ENCODE data around the gene DUSP3. TPM values are rescaled to one million over a fixed set of nuclear protein-coding genes. Genes with fewer than 3 reads are reported as not detected.

The DUSP3 gene
- total and polyA plus RNA-seq, 4 experiments from 2014 or later = 5.8 to 13.1 (median 9.1) TPM

DNA sequence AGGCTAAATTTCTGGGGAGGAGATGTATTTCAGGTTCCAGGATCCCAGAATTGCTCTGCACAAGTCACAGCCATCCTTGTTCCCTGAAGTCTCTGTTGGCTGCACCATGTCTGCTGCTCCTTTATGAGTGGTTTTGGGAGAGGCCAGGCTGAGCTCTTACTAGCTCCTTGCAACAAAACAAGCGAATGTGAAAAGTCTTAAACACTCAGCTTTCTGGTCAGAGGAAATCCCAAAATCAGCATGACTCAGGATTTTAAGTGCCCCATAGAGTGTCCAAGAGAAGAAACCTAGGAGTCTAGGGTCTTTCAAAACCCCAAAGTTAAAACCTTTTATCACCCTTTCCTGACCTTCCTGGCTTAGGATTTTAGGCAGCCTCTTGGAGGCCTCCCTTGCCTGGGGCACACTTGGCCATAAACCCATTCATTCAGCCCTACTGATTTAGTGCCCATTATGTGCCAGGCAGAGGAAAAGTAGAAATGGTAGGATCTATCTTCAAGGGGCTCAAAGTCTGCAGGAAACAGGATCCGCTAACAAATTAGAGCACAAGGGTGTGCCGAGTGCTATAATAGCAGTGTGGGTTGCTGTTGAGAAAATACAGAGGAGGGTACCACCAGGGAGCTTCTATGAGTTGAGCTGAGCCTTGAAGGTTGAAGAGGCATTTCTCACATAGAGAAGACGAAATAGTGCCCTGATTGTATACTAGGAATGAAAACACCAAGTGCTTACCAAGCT lies 57.1 kb downstream of the DUSP3 start:
- DNase-seq = no peak
- ChIA-PET POLR2A (ENCODE audit: partially characterized antibody) (no interaction called here), CTCF (ENCODE audit: partially characterized antibody) (interaction anchor here (1.3 to 1.5 kb wide), 2 partner anchors 26 to 30 kb away, joined by 3 to 4 read pairs; no protein-coding TSS in a partner anchor)
- H3K27me3 Mint-ChIP-seq = no peaks in the 10 kb centered on the region
- H3K4me1 ChIP-seq (ENCODE audit: insufficient read depth, low read length) = peaks cover 8% of the 10 kb centered on the region
- H3K36me3 Mint-ChIP-seq = peaks cover 0 to 5% of the 10 kb centered on the region in 2 donors
- H3K9me3 ChIP-seq (ENCODE audit: control insufficient read depth in 1 of 2, low read length in 2 of 2) = no peaks in the 10 kb centered on the region
- intact Hi-C loops (cut with micrococcal nuclease) = no loop called here
- H3K27ac ChIP-seq (ENCODE audit: low read depth, low read length) = no peak overlapping the region
- no peak overlapping the region for H3K4me3 ChIP-seq (ENCODE audit: low read length in 2 of 2)
- peaks cover 0 to 2% (median 0%) of the 10 kb centered on the region in 8 donors for H3K9me3 Mint-ChIP-seq
- H3K27me3 ChIP-seq (ENCODE audit: insufficient read depth, low read length) = no peaks in the 10 kb centered on the region
- peak overlapping the region in 6 of 7 donors; percentile 44 to 98 (median 84) for H3K27ac Mint-ChIP-seq
- H3K36me3 ChIP-seq (ENCODE audit: insufficient read depth, low read length) = no peaks in the 10 kb centered on the region
- H3K4me1 Mint-ChIP-seq = peaks cover 3 to 8% (median 6%) of the 10 kb centered on the region in 4 donors
- H3K4me3 Mint-ChIP-seq = peak overlapping the region; percentile 88 to 100 (median 98)

DNA sequence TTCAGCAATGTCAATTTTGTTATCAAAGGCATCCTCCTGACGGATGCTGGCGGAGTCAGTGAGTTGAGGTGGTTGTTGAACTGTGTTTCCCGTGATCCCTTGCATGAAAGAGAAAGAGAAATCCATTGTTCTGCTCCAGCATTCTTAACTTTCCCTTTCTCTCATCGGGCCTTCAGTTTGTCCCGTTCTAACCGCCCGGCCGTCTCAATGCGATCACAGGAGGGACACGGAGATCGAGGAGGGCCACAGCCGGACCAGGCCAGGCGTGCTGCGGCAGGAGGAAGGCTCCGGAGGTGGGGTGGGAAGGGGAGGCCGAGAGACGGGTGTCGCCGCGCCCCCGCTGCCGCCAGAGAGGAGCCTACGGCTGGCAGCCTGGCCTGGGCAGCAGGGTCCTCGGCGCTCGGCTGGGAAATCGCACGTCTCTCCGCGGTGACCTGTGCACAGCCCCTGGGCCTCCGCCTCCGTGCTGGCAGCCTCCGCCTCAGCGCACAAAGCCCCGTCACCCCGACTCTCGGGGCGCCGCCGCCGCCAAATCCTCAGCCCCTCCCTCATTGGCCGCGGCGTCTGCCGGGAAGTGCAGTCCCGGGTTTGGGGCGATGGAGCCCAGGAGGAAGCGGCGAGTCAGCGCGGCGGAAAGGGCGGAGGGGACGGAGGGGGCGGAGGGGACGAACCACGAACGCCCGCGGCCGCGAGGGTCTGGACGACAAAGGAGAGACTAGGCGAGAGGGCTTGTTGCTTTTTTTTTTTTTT lies 58.3 kb downstream of the DUSP3 start:
- CTCF ChIA-PET (ENCODE audit: partially characterized antibody) = interaction anchor here (0.9 kb wide), 1 partner anchor 46 kb away, joined by 3 read pairs; no protein-coding TSS in a partner anchor
- peak overlapping the region; percentile 85 to 100 (median 98) for H3K27ac Mint-ChIP-seq
- no peaks in the 10 kb centered on the region for H3K27me3 ChIP-seq (ENCODE audit: insufficient read depth, low read length)
- POLR2A ChIA-PET (ENCODE audit: partially characterized antibody) = interaction anchor here (0.7 to 0.9 kb wide), 2 partner anchors 20 to 353 kb away, joined by 3 read pairs; no protein-coding TSS in a partner anchor
- H3K4me3 Mint-ChIP-seq = peak overlapping the region; percentile 97 to 100 (median 98)
- peaks cover 8% of the 10 kb centered on the region for H3K4me1 ChIP-seq (ENCODE audit: insufficient read depth, low read length)
- intact Hi-C loops (cut with micrococcal nuclease) = loop anchor here (1.0 kb wide), 1 partner anchor 40 kb away; no protein-coding TSS in a partner anchor
- H3K27me3 Mint-ChIP-seq = peaks cover 3% of the 10 kb centered on the region in 2 donors
- peak; percentile 71 to 78 (median 75) for DNase-seq
- peaks cover 0 to 2% (median 0%) of the 10 kb centered on the region in 8 donors for H3K9me3 Mint-ChIP-seq
- peaks cover 0 to 5% of the 10 kb centered on the region in 2 donors for H3K36me3 Mint-ChIP-seq
- H3K4me3 ChIP-seq (ENCODE audit: low read length in 2 of 2) = peak overlapping the region; percentile 68 to 91
- H3K9me3 ChIP-seq (ENCODE audit: control insufficient read depth in 1 of 2, low read length in 2 of 2) = no peaks in the 10 kb centered on the region
- H3K4me1 Mint-ChIP-seq = peaks cover 3 to 8% (median 6%) of the 10 kb centered on the region in 4 donors
- peak overlapping the region; percentile 82 for H3K27ac ChIP-seq (ENCODE audit: low read depth, low read length)
- no peaks in the 10 kb centered on the region for H3K36me3 ChIP-seq (ENCODE audit: insufficient read depth, low read length)

GRCh38 chr17:43719578-43719977 lies 59.2 kb downstream of the DUSP3 start:
- Histone ChIP-seq H3K27ac (ENCODE audit: low read depth, low read length) (no peak overlapping the region), H3K4me3 (ENCODE audit: low read length in 2 of 2) (no peak overlapping the region), H3K4me1 (ENCODE audit: insufficient read depth, low read length) (peaks cover 8% of the 10 kb centered on the region), H3K27me3 (ENCODE audit: insufficient read depth, low read length) (peaks cover under 1% of the 10 kb centered on the region), H3K36me3 (ENCODE audit: insufficient read depth, low read length) (no peaks in the 10 kb centered on the region), H3K9me3 (ENCODE audit: control insufficient read depth in 1 of 2, low read length in 2 of 2) (no peaks in the 10 kb centered on the region)
- Mint-ChIP-seq H3K4me3 (peak overlapping the region in 7 of 8 donors; percentile 97 to 100 (median 98)), H3K36me3 (peaks cover 0 to 5% of the 10 kb centered on the region in 2 donors), H3K27ac (peak overlapping the region; percentile 0 to 100 (median 85)), H3K4me1 (peaks cover 4 to 10% (median 7%) of the 10 kb centered on the region in 4 donors), H3K9me3 (peaks cover 0 to 2% (median 0%) of the 10 kb centered on the region in 8 donors), H3K27me3 (peaks cover 5 to 9% of the 10 kb centered on the region in 2 donors)
- POLR2A ChIA-PET (ENCODE audit: partially characterized antibody) = interaction anchor here (0.7 to 0.9 kb wide), 2 partner anchors 19 to 352 kb away, joined by 3 read pairs; no protein-coding TSS in a partner anchor
- DNase-seq = no peak
- intact Hi-C loops (cut with micrococcal nuclease) = no loop called here
- CTCF ChIA-PET (ENCODE audit: partially characterized antibody) = interaction anchor here (0.9 kb wide), 1 partner anchor 47 kb away, joined by 3 read pairs; no protein-coding TSS in a partner anchor

GRCh38 chr17:43718544-43718943 lies 60.2 kb downstream of the DUSP3 start:
- peaks cover 16% of the 10 kb centered on the region for H3K4me1 ChIP-seq (ENCODE audit: insufficient read depth, low read length)
- peaks cover 0 to 2% (median 0%) of the 10 kb centered on the region in 8 donors for H3K9me3 Mint-ChIP-seq
- peaks cover 0 to 5% of the 10 kb centered on the region in 2 donors for H3K36me3 Mint-ChIP-seq
- H3K27ac Mint-ChIP-seq = peak overlapping the region in 1 of 7 donors; percentile 5
- H3K9me3 ChIP-seq (ENCODE audit: control insufficient read depth in 1 of 2, low read length in 2 of 2) = no peaks in the 10 kb centered on the region
- no peak overlapping the region for H3K4me3 Mint-ChIP-seq
- intact Hi-C loops (cut with micrococcal nuclease) = no loop called here
- H3K36me3 ChIP-seq (ENCODE audit: insufficient read depth, low read length) = no peaks in the 10 kb centered on the region
- peaks cover 10 to 16% (median 13%) of the 10 kb centered on the region in 4 donors for H3K4me1 Mint-ChIP-seq
- ChIA-PET CTCF (ENCODE audit: partially characterized antibody) (interaction anchor here (1.4 kb wide), 1 partner anchor 48 kb away, joined by 6 read pairs; no protein-coding TSS in a partner anchor), POLR2A (ENCODE audit: partially characterized antibody) (no interaction called here)
- DNase-seq = no peak
- H3K4me3 ChIP-seq (ENCODE audit: low read length in 2 of 2) = no peak overlapping the region
- H3K27ac ChIP-seq (ENCODE audit: low read depth, low read length) = no peak overlapping the region
- peaks cover 12 to 15% of the 10 kb centered on the region in 2 donors for H3K27me3 Mint-ChIP-seq
- peaks cover 9% of the 10 kb centered on the region for H3K27me3 ChIP-seq (ENCODE audit: insufficient read depth, low read length)

DNA sequence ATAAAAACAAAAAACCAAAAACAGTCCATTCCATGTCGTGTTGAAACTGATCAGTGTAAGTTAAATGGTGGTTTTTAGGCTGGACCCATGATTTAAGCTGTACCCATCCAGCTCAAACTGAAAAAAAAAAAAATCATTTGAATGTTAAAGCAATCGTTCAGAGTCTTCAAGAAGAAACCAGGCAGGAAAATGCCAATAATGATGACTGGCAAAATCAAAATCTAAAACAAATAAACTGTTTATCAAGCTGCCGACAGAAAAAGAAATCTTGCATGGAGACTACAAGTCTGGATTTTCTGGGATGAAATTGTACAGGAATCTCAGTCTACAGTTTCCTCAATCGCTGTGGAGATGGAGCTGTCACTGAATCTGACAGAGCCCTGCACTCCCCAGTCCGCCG lies 60.9 kb downstream of the DUSP3 start:
- peak overlapping the region in 1 of 7 donors; percentile 5 for H3K27ac Mint-ChIP-seq
- H3K4me1 Mint-ChIP-seq = peaks cover 14 to 22% (median 17%) of the 10 kb centered on the region in 4 donors
- peaks cover 15 to 20% of the 10 kb centered on the region in 2 donors for H3K27me3 Mint-ChIP-seq
- H3K9me3 ChIP-seq (ENCODE audit: control insufficient read depth in 1 of 2, low read length in 2 of 2) = no peaks in the 10 kb centered on the region
- no peak overlapping the region for H3K27ac ChIP-seq (ENCODE audit: low read depth, low read length)
- no peak for DNase-seq
- POLR2A ChIA-PET (ENCODE audit: partially characterized antibody) = no interaction called here
- H3K36me3 Mint-ChIP-seq = peaks cover 0 to 5% of the 10 kb centered on the region in 2 donors
- H3K9me3 Mint-ChIP-seq = peaks cover 0 to 2% (median 0%) of the 10 kb centered on the region in 8 donors
- H3K4me3 Mint-ChIP-seq = no peak overlapping the region
- intact Hi-C loops (cut with micrococcal nuclease) = no loop called here
- no peak overlapping the region for H3K4me3 ChIP-seq (ENCODE audit: low read length in 2 of 2)
- H3K27me3 ChIP-seq (ENCODE audit: insufficient read depth, low read length) = peaks cover 13% of the 10 kb centered on the region
- no peaks in the 10 kb centered on the region for H3K36me3 ChIP-seq (ENCODE audit: insufficient read depth, low read length)
- CTCF ChIA-PET (ENCODE audit: partially characterized antibody) = interaction anchor here (0.6 to 1.4 kb wide), 2 partner anchors 36 to 49 kb away, joined by 3 to 6 read pairs; no protein-coding TSS in a partner anchor
- H3K4me1 ChIP-seq (ENCODE audit: insufficient read depth, low read length) = peaks cover 22% of the 10 kb centered on the region
